Fibroblast of skin of right biceps (primary cell): ENCODE results near the gene TMEM135.
A peak's percentile ranks its signal among the peaks of the same experiment; 100 is the strongest.
"Not testable (repeated sequence)": the region's sequence is repeated elsewhere in the genome, so short reads cannot be mapped to it uniquely, and the experiment has no call there.

Source experiments
- DNase-seq: peaks from one replicate; pipeline ENCODE4 v3.0.0-alpha.2; 2013

Gene TMEM135

GRCh38 chr11:87020764-87021365, 16.9 kb upstream of the TMEM135 start:
- no peak for DNase-seq

GRCh38 chr11:87022254-87022653, 15.5 kb upstream of the TMEM135 start:
- DNase-seq: no peak

GRCh38 chr11:87022738-87023137, 15.0 kb upstream of the TMEM135 start:
- DNase-seq: no peak

- not testable (repeated sequence) for DNase-seq
Measured at GRCh38 chr11:87026415-87026814, 11.3 kb upstream of the TMEM135 start.

GRCh38 chr11:87030458-87031054, 7.2 kb upstream of the TMEM135 start:
- no peak for DNase-seq

DNA sequence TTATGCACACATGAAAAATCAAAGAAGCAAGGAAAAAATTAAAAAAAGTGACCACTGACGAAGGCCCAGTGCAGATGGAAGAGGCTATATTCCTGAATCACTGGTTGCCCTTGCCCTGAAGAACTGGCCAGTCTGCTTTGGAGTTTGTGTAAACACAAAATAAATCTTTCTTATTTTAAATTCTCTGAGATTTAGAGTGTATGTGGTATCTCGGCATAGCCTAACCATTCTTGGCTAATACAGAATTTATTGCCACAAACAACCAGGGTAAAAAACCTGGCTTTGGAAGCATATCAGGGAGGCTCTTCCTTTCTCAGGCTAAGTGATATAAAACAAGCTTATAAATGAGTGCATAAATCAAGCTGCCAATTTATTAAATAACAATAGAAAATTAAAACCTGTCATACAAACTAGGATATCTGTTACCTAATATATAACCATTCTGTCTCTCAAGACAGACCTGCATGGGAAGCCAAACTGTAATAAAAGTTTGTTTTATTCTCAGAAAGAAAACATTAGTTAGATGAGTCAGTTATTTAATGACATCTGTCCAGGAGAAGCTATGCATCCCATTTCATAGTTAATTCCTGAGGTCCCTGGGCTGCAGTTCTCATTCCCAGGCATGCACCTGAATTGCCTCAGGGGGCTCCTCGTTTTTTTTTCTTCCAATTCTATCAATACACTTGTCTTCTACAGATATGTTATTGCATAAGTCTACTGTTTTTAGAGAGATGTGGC, 6.1 kb upstream of the TMEM135 start:
- DNase-seq: no peak

DNA sequence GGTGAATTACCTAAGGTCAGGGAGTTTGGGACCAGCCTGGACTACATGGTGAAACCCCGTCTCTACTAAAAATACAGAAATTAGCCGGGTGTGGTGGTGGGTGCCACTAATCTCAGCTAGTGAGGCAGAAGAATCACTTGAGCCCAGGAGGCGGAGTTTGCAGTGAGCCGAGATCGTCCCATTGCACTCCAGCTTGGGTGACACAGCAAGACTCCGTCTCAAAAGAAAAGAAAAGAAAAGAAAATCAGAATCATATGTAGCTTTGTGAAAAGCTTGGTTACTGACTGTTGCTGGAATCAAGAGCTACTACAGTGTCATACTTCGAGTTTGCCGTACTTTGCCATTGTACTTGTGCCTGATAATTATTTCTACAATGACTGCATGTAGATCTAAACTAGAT, 4.2 kb upstream of the TMEM135 start:
- DNase-seq: no peak

GRCh38 chr11:87035976-87036583, 1.7 kb upstream of the TMEM135 start:
- DNase-seq: no peak

- DNase-seq: no peak
Measured at GRCh38 chr11:87036756-87037449, 831 bp upstream of the TMEM135 start.

GRCh38 chr11:87038235-87038977, 672 bp downstream of the TMEM135 start:
- no peak for DNase-seq

DNA sequence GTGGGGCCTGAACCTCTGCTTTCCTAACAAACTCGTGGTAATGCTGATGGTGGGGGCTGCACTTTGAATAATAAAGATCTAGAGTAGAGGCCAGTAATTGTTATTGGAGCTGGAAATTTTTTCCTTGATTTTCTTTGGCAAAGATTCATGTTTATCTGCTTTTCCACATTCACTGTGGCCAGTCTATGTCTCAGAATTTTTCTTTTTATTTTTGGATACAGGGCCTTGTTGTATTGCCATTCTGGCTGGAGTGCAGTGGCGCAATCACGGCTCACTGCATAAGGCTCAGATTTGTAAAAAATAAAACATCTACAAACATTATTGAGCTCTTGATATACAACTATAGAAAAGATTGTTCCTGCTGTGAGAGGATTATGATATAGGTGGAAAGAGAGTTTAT, 1.6 kb downstream of the TMEM135 start:
- DNase-seq: no peak

GRCh38 chr11:87043894-87044293, 6.2 kb downstream of the TMEM135 start:
- DNase-seq: no peak

GRCh38 chr11:87046824-87047223, 9.1 kb downstream of the TMEM135 start:
- DNase-seq: no peak

GRCh38 chr11:87056091-87056490, 18.4 kb downstream of the TMEM135 start:
- no peak for DNase-seq

DNA sequence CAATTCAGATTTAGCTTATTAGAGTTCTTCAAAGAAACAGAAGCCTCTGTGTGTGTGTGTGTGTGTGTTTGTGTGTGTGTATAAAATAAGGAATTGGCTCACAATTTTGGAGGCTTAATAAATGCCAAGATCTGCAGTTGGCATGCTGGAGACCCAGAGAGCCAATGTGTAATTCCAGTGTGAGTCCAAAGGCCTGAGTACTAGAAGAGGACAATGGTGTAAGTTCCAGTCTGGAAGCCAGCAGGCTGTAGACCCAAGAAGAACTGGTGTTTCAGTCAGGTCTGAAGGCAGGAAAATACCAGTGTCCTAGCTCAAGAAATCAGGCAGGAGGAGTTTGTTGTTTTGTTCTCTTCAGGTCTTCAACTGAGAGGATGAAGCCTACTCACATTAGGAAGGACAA, 20.0 kb downstream of the TMEM135 start:
- no peak for DNase-seq

DNA sequence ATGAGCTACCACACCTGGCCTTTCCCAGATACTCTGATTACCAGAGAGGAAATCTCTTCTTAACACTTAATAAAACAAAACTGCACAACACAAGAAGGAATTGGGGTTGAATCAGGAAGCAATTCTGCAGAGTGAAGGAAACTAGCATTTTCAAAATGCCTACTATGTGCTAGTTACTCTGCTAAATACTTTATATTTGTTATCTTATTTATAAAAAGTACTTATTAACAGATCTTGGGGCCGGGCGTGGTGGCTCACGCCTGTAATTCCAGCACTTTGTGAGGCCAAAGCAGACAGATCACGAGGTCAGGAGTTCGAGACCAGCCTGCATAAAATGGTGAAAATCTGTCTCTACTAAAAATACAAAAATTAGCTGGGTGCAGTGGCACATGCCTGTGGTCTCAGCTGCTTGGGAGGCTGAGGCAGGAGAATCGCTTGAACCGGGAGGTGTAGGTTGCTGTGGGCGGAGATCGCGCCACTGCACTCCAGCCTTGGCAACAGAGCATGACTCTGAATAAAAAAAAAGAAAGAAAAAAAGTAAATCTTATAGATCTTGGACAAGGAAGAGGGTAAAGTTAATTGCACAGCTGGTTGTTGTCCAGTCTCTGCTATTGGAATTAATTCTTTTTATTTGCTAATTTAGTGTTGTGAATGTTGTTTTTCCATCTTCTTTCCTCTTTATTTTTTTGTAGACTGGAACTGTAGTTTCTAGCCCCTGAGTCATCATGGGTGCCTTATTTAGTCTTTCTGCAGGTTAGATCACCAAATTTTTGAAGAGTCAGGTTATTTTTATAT, 22.1 kb downstream of the TMEM135 start:
- no peak for DNase-seq

DNA sequence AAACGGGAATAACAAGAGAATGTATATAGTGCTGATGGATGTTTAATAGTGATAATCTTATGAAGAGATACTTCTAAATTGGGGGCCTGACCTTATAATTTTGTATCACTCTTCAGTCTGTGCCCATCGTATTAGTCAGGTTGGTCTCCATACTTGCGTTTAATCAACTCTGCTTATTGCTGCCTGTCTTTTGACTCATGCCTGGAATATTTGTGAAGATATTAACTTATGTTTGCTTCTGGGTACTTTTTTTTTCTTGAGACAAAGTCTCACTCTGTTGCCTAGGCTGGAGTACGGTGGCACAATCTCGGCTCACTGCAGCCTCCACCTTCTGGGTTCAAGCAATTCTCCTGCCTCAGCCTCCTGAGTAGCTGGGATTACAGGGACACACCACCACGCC, 24.0 kb downstream of the TMEM135 start:
- no peak for DNase-seq

DNA sequence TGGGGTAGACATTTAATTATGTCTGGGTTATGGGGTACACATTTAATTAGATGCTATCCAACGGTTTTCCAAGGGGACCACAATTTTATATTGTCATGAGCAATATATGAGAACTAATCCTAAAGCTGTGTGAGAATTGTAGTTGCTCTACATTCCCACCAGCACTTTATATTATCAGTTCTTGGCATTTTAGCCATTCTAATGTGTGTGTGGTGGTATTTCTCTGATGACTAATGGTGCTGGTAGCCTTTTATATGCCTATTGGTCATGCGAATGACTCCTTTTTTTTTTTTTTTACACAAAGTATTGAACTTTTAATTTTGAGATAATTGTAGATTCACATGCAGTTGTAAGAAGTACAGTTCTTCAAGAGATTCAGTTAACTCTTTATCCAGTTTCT, 26.2 kb downstream of the TMEM135 start:
- peak; percentile 24 for DNase-seq

- DNase-seq: no peak
Measured at GRCh38 chr11:87072787-87073186, 35.1 kb downstream of the TMEM135 start.

DNA sequence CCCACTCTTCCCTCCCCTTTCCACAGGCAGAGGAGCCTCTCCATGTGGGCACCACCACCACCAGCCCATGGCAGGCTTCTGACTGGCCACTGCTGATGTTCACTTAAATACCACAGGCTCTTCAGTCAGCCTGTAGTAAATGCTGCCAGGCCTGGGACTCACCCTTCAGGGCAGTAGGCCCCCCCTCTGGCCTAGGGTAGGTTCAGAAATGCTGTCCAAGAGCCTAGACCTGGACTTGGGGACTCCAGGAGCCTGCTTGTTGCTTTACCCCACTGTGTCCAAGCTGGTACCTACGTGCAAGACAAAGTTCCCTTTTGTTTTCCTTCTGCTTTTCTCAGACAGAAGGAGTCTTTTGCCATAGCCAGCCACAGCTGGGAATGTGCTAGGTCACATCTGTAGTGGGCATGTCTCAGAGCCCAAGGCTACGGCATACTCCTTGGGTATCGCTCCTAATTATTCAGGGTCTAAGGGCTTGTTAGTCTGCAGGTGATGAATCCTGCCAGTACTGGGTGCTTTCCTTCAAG, 38.6 kb downstream of the TMEM135 start:
- no peak for DNase-seq

- no peak for DNase-seq
Measured at GRCh38 chr11:87076874-87077429, 39.2 kb downstream of the TMEM135 start.
